Osteoblast (primary cell): ENCODE data around the gene LIPT2. TPM values are rescaled to one million over a fixed set of nuclear protein-coding genes. Genes with fewer than 3 reads are reported as not detected.
"Not testable (repeated sequence)": the region's sequence is repeated elsewhere in the genome, so short reads cannot be mapped to it uniquely, and the experiment has no call there.

Source experiments
- DNase-seq: peaks from one replicate; pipeline ENCODE4 v3.0.0; 2011; ENCODE audit warnings: low spot score, mixed read lengths; ENCODE audit not compliant: insufficient read length; ENCODE audit errors: missing footprints
- H2AFZ ChIP-seq: 2 replicates; pipeline ENCODE4 v1.6.0; 2011; ENCODE audit warnings: mild to moderate bottlenecking, low read length
- H3K27ac ChIP-seq: 2 replicates; pipeline ENCODE4 v1.5.1; 2011; ENCODE audit warnings: mild to moderate bottlenecking, low read depth, low read length, moderate library complexity
- H3K27me3 ChIP-seq: 2 replicates; pipeline ENCODE4 v1.6.0; 2012; ENCODE audit warnings: mild to moderate bottlenecking, control low read depth, inconsistent platforms, low read length, moderate library complexity; ENCODE audit not compliant: insufficient read depth
- H3K36me3 ChIP-seq: 2 replicates; pipeline ENCODE4 v1.5.1; 2011; ENCODE audit warnings: mild to moderate bottlenecking, low read length, control low read depth, moderate library complexity; ENCODE audit not compliant: insufficient read depth
- H3K4me1 ChIP-seq: 2 replicates; pipeline ENCODE4 v1.5.1; 2011; ENCODE audit warnings: mild to moderate bottlenecking, low read length, control low read depth, moderate library complexity; ENCODE audit not compliant: insufficient read depth
- H3K4me2 ChIP-seq: 2 replicates; pipeline ENCODE4 v1.6.0; 2011; ENCODE audit warnings: mild to moderate bottlenecking, low read length; ENCODE audit not compliant: insufficient read depth
- H3K4me3 ChIP-seq: fragments of 200-600 bp; sonication (generic); 3 replicates; pipeline ENCODE4 v1.5.1; 2012; ENCODE audit warnings: mild to moderate bottlenecking, low read length, inconsistent platforms; ENCODE audit not compliant: insufficient read depth
- H3K79me2 ChIP-seq: 2 replicates; pipeline ENCODE4 v1.6.0; 2012; ENCODE audit warnings: mild to moderate bottlenecking, low read length, control low read depth, inconsistent platforms; ENCODE audit not compliant: insufficient read depth
- H3K9me3 ChIP-seq: 2 replicates; pipeline ENCODE4 v1.5.1; 2011; ENCODE audit warnings: low read depth, low read length, control low read depth
- H4K20me1 ChIP-seq: 2 replicates; pipeline ENCODE4 v1.6.0; 2012; ENCODE audit warnings: mild to moderate bottlenecking, low read length, control low read depth; ENCODE audit not compliant: insufficient read depth
- total RNA-seq: library from RNA; depleted of rRNA; stranded (reverse); fragments of >200 nt; gene quantifications from 2 replicates; pipeline ENCODE4 v1.2.3, GENCODE V29; 2012
- TF ChIP-seq, protein P1 (sequence below): IDR thresholded peaks from 2 replicates; pipeline ENCODE4 v1.5.1; 2011; ENCODE audit warnings: mild to moderate bottlenecking, low read depth, low read length, moderate library complexity; ENCODE audit errors: extremely low read depth

The LIPT2 gene
- total RNA-seq, 1 donor, result 5.1 TPM

DNA sequence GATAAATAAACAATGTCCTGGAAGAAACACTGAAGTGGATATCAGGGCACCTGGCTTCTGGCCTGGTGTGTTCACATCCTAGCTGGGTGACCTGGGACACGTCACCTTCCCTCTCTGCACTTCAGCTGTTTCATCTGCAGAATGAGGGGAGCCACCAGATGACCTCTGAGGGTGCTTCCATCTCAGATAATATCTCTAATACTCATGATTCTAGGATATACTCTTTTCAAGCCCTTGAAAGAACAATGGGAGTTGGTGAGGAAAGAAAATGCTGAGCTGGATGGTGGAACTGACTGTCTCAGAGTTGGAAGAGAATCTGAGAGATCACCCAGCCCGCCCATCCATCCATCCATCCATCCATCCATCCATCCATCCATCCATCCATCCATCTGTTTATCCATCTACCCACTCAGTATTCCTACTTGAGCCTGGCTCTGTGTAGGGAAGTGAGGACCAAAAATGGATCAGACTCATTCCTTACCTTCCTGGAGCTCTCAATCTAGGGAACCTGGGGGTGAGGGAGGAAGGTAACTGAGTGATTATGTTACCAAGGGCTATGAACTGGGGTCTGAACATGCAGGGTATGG, 28.2 kb upstream of the LIPT2 start:
- Histone ChIP-seq H3K36me3 (no peaks in the 10 kb centered on the region), H4K20me1 (no peaks in the 10 kb centered on the region), H2AFZ (no peak overlapping the region), H3K27ac (no peak overlapping the region), H3K4me2 (no peak overlapping the region), H3K27me3 (peaks cover 15% of the 10 kb centered on the region), H3K4me3 (no peak overlapping the region), H3K4me1 (no peaks in the 10 kb centered on the region), H3K79me2 (no peaks in the 10 kb centered on the region), H3K9me3 (no peaks in the 10 kb centered on the region)
- no peak for DNase-seq
- TF ChIP-seq, protein P1, sequence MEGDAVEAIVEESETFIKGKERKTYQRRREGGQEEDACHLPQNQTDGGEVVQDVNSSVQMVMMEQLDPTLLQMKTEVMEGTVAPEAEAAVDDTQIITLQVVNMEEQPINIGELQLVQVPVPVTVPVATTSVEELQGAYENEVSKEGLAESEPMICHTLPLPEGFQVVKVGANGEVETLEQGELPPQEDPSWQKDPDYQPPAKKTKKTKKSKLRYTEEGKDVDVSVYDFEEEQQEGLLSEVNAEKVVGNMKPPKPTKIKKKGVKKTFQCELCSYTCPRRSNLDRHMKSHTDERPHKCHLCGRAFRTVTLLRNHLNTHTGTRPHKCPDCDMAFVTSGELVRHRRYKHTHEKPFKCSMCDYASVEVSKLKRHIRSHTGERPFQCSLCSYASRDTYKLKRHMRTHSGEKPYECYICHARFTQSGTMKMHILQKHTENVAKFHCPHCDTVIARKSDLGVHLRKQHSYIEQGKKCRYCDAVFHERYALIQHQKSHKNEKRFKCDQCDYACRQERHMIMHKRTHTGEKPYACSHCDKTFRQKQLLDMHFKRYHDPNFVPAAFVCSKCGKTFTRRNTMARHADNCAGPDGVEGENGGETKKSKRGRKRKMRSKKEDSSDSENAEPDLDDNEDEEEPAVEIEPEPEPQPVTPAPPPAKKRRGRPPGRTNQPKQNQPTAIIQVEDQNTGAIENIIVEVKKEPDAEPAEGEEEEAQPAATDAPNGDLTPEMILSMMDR, result no peak

DNA sequence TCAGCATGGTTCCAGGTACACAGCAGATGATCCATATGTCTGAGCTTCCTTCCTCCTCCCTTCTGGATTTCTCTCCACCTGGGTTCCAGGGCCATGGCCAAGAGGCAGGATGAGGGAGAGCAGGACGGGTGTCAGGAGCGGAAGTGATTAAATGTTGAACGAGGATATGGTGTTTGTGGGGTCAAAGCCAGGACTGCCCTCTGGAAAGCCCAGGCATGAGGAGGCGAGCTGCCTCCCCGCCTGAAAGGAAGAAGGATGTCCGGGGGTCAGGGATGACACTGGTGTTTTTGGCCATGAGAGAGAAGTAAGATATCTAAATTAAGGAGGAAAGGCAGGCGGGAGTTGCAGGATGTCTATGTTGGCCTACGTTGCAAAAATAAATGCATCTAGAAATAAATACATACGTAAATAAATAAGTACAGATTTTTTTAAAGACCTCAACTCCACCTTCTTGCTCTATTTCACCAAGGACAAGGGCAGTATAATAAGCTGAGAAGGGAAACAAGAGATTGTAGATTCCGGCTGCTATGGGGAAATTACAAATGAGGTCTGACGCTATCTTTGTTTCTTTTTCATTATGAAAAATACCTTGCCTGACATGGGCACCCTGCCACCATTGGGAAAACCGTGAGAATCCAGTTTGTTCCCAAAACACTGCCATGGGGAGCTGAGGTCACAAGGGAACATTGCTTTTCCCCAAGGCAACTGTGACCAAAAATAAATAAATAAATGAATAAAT, 27.6 kb upstream of the LIPT2 start:
- H3K4me1 ChIP-seq, result no peaks in the 10 kb centered on the region
- no peak for DNase-seq
- no peaks in the 10 kb centered on the region for H4K20me1 ChIP-seq
- no peak overlapping the region for H3K4me3 ChIP-seq
- no peaks in the 10 kb centered on the region for H3K9me3 ChIP-seq
- no peak overlapping the region for H3K4me2 ChIP-seq
- no peaks in the 10 kb centered on the region for H3K79me2 ChIP-seq
- no peaks in the 10 kb centered on the region for H3K36me3 ChIP-seq
- TF ChIP-seq, protein P1, result no peak
- H3K27me3 ChIP-seq, result peaks cover 15% of the 10 kb centered on the region
- no peak overlapping the region for H2AFZ ChIP-seq
- H3K27ac ChIP-seq, result no peak overlapping the region

DNA sequence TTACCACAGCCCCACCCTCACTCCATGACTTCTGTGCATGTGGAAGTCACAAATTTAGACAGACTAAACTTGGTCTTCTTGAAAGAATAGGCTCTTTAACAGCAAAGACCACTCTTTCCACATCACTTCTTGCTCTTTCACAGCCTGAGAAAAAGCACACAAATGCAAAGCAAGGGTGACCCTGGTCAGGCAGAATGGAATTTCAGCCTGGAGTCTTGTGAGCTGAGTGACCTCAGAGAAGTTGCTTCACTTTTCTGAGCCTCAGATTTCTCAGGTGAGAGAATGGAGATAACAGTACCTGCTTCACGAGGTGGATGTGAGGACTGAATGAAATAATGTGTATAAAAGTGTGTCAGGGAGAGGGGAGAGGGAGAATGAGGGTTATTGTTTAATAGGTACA, 26.8 kb upstream of the LIPT2 start:
- Histone ChIP-seq H3K27ac (no peak overlapping the region), H3K79me2 (no peaks in the 10 kb centered on the region), H3K36me3 (no peaks in the 10 kb centered on the region), H3K4me3 (no peak overlapping the region), H2AFZ (no peak overlapping the region), H4K20me1 (no peaks in the 10 kb centered on the region), H3K4me1 (no peaks in the 10 kb centered on the region), H3K27me3 (peaks cover 15% of the 10 kb centered on the region), H3K9me3 (no peaks in the 10 kb centered on the region), H3K4me2 (no peak overlapping the region)
- TF ChIP-seq, protein P1, result no peak
- no peak for DNase-seq

DNA sequence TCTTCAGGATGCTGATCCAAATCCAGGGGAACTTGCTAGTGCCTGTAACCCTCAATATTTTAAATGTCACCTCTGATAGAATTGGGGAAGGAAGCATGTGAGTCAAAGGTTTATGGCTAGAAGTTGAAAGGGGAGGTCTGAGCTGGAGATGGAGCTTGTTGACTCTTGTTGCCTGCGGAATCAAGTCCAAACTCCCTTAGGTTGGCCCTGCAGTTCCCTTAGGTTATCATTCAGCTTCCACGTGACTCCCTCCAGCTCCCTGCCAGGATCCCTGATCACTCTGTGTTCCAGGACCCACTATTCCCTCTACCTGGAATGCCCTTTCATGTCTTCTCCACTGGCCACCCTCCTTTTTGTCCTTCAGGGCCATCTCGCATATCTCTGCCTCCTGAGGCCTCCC, 26.2 kb upstream of the LIPT2 start:
- no peak for DNase-seq
- H2AFZ ChIP-seq, result no peak overlapping the region
- no peak overlapping the region for H3K27ac ChIP-seq
- H3K36me3 ChIP-seq, result no peaks in the 10 kb centered on the region
- no peaks in the 10 kb centered on the region for H3K9me3 ChIP-seq
- no peak overlapping the region for H3K4me2 ChIP-seq
- no peaks in the 10 kb centered on the region for H3K4me1 ChIP-seq
- no peak overlapping the region for H3K4me3 ChIP-seq
- TF ChIP-seq, protein P1, result no peak
- H3K79me2 ChIP-seq, result no peaks in the 10 kb centered on the region
- no peaks in the 10 kb centered on the region for H4K20me1 ChIP-seq
- peaks cover 15% of the 10 kb centered on the region for H3K27me3 ChIP-seq

DNA sequence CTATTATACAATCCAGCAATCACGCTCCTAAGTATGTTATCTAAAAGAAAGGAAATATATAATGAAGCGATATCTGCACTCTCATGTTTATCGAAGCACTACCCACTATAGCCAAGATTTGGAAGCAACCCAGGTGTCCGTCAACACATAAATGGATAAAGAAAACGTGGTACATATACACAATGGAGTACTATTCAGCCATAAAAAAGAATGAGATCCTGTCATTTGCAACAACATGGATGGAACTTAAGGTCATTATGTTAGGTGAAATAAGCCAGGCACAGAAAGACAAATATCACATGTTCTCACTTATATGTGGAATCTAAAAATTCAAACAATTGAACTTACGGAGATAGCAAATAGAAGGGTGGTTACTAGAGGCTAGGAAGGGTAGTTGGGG, 24.1 kb upstream of the LIPT2 start:
- not testable (repeated sequence) for DNase-seq

More for the DNA sequence above, 24.1 kb upstream of the LIPT2 start:
- not testable (repeated sequence) for H3K36me3 ChIP-seq, H3K9me3 ChIP-seq, H3K27ac ChIP-seq, H3K4me3 ChIP-seq, H3K79me2 ChIP-seq, H3K4me1 ChIP-seq, H3K4me2 ChIP-seq, H2AFZ ChIP-seq, H4K20me1 ChIP-seq
- peaks cover 12% of the 10 kb centered on the region for H3K27me3 ChIP-seq
